ENCODE measurements around the gene IL24. TPM values are rescaled to one million over a fixed set of nuclear protein-coding genes. Genes with fewer than 3 reads are reported as not detected.

The IL24 gene
- total RNA-seq, 1 donor from 2014 or later: not detected

DNA sequence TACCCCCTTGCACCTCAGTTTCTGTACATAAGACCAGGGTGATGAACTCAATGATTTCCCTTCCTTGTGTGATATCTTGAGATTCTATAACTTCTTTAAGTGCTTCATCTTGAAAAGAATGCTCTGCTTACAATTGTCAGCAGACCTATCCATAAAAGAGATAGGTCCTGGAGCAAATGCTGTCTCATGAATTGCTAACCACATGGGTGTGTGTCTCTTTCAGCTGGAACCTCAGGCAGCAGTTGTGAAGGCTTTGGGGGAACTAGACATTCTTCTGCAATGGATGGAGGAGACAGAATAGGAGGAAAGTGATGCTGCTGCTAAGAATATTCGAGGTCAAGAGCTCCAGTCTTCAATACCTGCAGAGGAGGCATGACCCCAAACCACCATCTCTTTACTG is 29.0 kb upstream of the IL24 start:
- Mint-ChIP-seq H3K36me3 (ENCODE audit: low read depth) (no peaks in the 10 kb centered on the region), H3K27ac (ENCODE audit: unreplicated experiment) (no peak overlapping the region), H3K4me1 (no peaks in the 10 kb centered on the region), H3K9me3 (no peaks in the 10 kb centered on the region), H3K4me3 (no peak overlapping the region), H3K27me3 (ENCODE audit: low read depth) (peaks cover 55% of the 10 kb centered on the region)
- no peak for DNase-seq (ENCODE audit: low read depth, low spot score)
- TF ChIP-seq, protein P1, sequence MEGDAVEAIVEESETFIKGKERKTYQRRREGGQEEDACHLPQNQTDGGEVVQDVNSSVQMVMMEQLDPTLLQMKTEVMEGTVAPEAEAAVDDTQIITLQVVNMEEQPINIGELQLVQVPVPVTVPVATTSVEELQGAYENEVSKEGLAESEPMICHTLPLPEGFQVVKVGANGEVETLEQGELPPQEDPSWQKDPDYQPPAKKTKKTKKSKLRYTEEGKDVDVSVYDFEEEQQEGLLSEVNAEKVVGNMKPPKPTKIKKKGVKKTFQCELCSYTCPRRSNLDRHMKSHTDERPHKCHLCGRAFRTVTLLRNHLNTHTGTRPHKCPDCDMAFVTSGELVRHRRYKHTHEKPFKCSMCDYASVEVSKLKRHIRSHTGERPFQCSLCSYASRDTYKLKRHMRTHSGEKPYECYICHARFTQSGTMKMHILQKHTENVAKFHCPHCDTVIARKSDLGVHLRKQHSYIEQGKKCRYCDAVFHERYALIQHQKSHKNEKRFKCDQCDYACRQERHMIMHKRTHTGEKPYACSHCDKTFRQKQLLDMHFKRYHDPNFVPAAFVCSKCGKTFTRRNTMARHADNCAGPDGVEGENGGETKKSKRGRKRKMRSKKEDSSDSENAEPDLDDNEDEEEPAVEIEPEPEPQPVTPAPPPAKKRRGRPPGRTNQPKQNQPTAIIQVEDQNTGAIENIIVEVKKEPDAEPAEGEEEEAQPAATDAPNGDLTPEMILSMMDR (conservative IDR thresholded peaks at IDR 0.05): no peak

DNA sequence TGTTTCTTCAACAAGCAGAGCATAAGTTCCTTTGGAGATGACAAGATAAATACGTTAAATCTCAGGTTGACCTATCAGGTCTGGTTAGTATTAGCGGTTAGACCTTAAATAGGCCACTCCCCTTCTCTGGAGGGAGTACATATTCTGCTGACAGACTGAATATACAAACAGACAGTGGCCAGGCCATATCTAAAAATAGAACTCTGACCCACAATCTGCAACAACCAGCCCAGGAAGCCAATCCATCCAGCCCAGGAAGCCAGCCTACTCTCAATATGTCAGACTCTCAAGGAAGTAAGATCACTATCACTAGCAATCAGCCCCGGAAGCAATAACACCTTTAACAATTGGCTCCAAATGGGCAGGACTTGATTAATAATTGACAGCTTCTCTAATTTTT is 25.1 kb upstream of the IL24 start:
- no peak for DNase-seq (ENCODE audit: low read depth, low spot score)
- Mint-ChIP-seq H3K27ac (ENCODE audit: unreplicated experiment) (no peak overlapping the region), H3K27me3 (ENCODE audit: low read depth) (peaks cover 28% of the 10 kb centered on the region), H3K9me3 (peaks cover 3% of the 10 kb centered on the region), H3K36me3 (ENCODE audit: low read depth) (no peaks in the 10 kb centered on the region), H3K4me1 (no peaks in the 10 kb centered on the region), H3K4me3 (no peak overlapping the region)
- TF ChIP-seq, protein P1 (conservative IDR thresholded peaks at IDR 0.05): no peak

DNA sequence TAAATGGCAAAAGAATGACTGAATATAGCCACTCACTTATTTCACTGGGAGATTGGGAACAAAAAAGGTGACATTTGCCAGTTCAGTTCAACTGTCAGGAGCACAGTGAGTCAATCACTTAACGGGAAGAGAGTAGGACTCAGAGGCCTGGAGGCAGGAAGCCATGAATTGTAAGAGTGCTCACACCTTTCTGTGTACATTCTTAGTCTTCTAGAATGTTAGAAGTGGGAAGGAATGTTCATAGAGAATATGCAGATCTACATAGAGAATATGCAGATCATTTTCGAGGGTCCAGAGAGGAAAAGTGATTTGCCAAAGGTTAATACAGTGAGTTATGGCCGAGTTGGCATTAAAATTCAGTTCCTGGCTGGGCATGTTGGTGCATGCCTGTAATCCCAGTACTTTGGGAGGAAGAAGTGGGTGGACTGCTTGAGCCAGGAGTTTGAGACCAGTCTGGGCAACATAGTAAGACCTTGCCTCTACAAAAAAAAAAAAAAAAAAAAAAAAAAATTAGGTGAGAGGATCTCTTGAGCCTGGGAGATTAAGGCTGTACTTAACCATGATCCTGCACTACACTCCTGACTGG is 23.5 kb upstream of the IL24 start:
- no peak overlapping the region for H3K27ac Mint-ChIP-seq (ENCODE audit: unreplicated experiment)
- H3K9me3 Mint-ChIP-seq: peaks cover 9% of the 10 kb centered on the region
- peaks cover 5% of the 10 kb centered on the region for H3K36me3 Mint-ChIP-seq (ENCODE audit: low read depth)
- H3K4me1 Mint-ChIP-seq: no peaks in the 10 kb centered on the region
- TF ChIP-seq, protein P1 (conservative IDR thresholded peaks at IDR 0.05): no peak
- no peak overlapping the region for H3K4me3 Mint-ChIP-seq
- H3K27me3 Mint-ChIP-seq (ENCODE audit: low read depth): peaks cover 14% of the 10 kb centered on the region
- DNase-seq (ENCODE audit: low read depth, low spot score): no peak

DNA sequence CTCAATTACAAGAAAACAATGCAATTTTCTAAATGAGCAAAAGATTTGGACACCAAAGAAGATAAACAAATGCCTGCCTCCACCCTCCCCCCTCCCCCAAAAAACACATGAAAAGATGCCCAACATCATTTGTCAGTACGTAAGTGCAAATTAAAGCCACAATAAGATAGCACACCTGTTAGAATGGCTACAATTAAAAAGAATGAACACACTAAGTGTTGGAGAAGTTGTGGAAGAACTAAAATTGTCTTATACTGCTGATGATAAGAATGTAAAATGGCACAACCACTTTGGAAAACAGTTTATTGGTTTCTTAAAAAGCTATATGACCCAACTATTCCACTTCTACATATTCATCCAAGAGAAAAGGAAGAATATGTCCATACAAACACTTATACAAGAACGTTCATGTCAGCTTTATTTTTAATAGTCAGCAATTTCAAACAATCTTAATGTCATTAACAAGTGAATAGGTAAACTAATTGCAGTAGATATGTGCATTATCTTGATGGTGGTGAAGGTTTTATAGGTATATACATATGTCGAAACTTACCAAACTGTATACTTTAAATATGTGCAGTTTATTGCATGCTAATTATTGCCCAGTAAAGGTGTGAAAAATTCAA is 21.4 kb upstream of the IL24 start:
- H3K27ac Mint-ChIP-seq (ENCODE audit: unreplicated experiment): no peak overlapping the region
- TF ChIP-seq, protein P1 (conservative IDR thresholded peaks at IDR 0.05): no peak
- H3K9me3 Mint-ChIP-seq: peaks cover 13% of the 10 kb centered on the region
- H3K4me1 Mint-ChIP-seq: no peaks in the 10 kb centered on the region
- DNase-seq (ENCODE audit: low read depth, low spot score): no peak
- H3K27me3 Mint-ChIP-seq (ENCODE audit: low read depth): peaks cover 2% of the 10 kb centered on the region
- peaks cover 5% of the 10 kb centered on the region for H3K36me3 Mint-ChIP-seq (ENCODE audit: low read depth)
- H3K4me3 Mint-ChIP-seq: no peak overlapping the region

DNA sequence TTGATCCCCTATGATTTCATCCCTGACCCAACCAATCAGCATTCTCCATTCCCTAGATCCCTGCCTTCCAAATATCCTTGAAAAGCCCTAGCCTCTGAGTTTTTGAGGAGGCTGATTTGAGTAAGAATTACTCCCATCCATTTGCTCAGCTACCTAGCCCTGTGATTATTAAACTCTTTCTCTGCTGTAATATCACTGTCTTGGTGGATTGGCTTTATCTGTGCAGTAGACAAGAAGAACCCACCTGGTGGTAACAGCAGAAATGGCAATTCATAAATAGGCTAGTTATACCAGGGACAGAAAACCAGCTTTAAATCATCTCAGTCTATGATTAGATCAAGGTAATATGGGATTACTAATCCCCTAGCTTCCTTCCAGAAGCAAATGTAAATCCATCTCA is 18.8 kb upstream of the IL24 start:
- DNase-seq (ENCODE audit: low read depth, low spot score): no peak
- H3K9me3 Mint-ChIP-seq: peaks cover 13% of the 10 kb centered on the region
- H3K27ac Mint-ChIP-seq (ENCODE audit: unreplicated experiment): no peak overlapping the region
- H3K27me3 Mint-ChIP-seq (ENCODE audit: low read depth): peaks cover 10% of the 10 kb centered on the region
- TF ChIP-seq, protein P1 (conservative IDR thresholded peaks at IDR 0.05): peak; percentile 20
- no peaks in the 10 kb centered on the region for H3K4me1 Mint-ChIP-seq
- no peak overlapping the region for H3K4me3 Mint-ChIP-seq
- peaks cover 5% of the 10 kb centered on the region for H3K36me3 Mint-ChIP-seq (ENCODE audit: low read depth)

Measured in neural crest cell (in vitro differentiated cells).